Activated CD8-positive, alpha-beta memory T cell treated with anti-CD3 and anti-CD28 coated beads for 36 hours (primary cell): Measurements from ENCODE around the gene NMNAT2. TPM values are rescaled to one million over a fixed set of nuclear protein-coding genes. Genes with fewer than 3 reads are reported as not detected.

Experiments used
- CTCF ChIA-PET: fragments of 350-600 bp; sonication (Branson Sonifier 250); formaldehyde crosslinking; loops from one replicate; lab custom pipeline; 2021; ENCODE audit warnings: antibody characterized with exemption; lab: Charles Lee
- POLR2A ChIA-PET: fragments of 350-600 bp; sonication (Branson Sonifier 250); formaldehyde crosslinking; loops from one replicate; lab custom pipeline; 2021; ENCODE audit warnings: antibody characterized with exemption; lab: Charles Lee
- total RNA-seq, 2 experiments: library from RNA; stranded (reverse); gene quantifications; one replicate each; pipeline ENCODE4 v1.2.3, GENCODE V29; 2021

The NMNAT2 gene
- total RNA-seq, 2 experiments from 2014 or later = not detected

- ChIA-PET CTCF (no interaction called here), POLR2A (no interaction called here)
Measured at GRCh38 chr1:183327434-183328290, 90.5 kb downstream of the NMNAT2 start.

DNA sequence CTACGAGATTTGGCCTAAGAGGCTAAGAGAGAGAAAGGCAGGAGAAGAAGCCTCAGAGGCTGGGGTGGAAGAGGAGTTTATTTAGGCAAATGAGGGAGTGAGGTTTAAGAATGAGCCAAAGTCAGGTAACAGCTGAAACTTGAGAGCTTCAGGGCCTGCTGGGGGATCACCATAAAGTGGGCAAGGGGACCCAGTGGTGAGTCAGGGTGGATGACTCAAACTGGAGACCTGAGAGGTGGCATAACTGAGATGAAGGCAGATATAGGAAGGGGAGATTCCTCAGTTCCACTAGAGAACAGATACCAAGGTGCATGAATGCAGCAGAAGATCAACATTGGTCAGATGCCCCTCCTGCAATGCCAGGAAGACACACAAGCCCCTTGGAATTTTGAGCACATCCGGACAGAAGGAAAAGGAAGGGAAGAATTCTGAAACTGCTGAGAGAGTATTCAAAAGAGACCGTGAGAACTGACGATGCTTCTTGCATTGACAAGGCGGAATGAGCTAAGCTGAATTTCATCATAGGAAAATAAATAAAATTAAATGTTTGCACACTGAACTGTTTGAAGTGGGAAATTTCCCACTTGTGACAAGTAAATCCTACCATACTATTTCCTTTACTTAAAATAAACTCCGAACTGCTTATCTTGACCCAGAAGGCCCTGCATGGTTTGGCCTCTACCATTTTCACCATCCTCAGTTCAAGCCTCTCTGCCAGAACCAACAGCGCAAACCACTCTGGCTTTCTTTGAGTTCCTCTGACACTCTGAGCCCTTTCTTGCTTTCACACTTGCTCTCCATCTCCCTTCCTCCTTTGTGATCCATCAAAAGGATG is 94.1 kb downstream of the NMNAT2 start:
- ChIA-PET POLR2A (no interaction called here), CTCF (no interaction called here)

DNA sequence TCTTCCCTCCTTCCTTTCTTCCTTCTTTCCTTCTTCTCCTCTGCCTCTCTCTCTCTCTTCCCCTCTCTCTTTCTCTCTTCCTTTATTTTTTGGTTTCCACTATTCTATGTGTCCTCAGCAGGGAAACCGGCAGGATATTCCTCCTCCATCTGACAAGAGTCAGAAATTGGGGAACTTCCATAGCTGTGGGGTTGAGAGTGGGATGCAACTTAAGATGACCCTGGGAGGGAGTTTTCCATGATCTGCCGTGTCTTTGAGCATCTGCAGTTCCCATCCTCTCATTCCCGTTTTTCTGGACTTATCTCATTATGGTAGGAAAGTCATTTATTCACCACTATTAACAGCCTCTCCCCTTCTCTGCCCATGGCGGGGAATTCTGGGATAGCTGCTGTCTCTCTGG is 98.6 kb downstream of the NMNAT2 start:
- POLR2A ChIA-PET = no interaction called here
- CTCF ChIA-PET = no interaction called here

DNA sequence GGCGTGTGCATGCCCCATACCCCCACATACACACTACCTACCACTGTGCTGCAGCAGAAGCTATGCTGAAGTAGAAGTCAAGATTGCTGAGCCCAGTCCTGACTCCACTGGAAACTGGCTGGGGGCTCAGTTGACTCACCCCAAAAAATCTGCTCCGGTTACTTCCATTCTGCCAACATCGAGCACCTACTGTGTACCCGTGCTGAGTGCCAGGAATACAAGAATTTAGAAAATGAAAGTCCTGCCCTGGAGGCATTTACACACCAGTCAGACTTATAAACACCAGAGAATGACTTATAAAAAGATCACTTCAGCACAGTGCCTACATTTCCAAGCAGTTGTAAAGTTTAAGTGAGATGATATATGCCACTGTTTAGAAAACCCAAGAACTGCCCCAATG is 99.1 kb downstream of the NMNAT2 start:
- ChIA-PET CTCF (no interaction called here), POLR2A (no interaction called here)

DNA sequence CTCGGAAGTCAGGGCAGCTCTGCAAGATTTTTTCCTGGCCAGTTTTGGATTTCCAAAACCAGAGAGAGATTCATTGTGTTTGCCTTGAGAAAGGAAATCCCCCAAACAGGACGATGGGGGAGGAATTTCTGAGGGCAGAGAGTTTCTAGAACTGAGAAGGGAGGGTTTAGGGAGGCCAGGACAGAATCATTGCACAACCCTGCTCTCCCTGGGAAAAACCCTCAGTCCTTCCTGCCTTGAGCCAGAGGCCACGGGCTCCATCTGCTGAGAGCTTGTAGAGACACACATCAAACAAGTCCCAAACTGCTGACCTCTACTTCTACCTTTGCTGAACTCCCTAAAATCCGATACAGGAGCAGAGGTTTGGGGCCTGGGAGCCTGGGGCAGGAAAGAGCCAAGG is 99.7 kb downstream of the NMNAT2 start:
- ChIA-PET CTCF (no interaction called here), POLR2A (no interaction called here)

- ChIA-PET CTCF (no interaction called here), POLR2A (no interaction called here)
Measured at GRCh38 chr1:183315991-183316758, 102.0 kb downstream of the NMNAT2 start.

- ChIA-PET CTCF (interaction anchor here (0.8 kb wide), 1 partner anchor 568 kb away, joined by 5 read pairs; no protein-coding TSS in a partner anchor), POLR2A (no interaction called here)
Measured at GRCh38 chr1:183313063-183313462, 105.1 kb downstream of the NMNAT2 start.

DNA sequence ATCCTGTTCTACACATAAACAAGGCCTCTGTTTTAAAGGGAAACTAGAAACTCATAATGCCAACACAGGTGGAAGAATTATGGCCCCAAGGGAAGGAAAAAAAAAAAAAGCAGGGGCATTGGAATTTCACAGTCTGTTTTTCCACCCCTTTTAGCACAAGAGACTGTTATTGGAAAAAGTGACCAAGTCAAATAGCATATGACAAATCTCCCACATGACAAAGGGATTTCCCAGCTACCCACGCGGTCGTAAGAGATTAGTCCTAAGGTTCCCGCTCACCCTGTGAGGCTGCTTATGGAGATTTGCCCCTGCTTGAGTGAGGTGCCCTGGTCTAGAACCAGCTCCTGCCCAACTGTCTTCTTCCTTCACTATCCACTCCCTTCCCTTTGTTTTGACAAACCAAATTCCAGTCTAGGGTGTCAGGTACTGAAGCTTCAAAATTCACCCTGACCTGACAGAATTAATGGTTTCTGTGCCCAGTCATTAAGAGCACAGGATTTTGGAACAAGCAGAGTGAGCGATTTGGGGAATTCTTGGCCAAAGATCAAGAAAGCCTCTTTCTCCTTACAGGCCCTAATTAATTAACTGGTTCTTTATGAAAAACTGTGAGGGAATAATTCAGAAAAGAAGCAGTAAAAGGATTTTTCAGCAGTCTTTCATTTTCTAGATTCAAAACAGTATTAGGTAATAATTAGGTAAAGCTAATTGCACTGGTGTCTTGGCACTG is 107.3 kb downstream of the NMNAT2 start:
- ChIA-PET CTCF (no interaction called here), POLR2A (no interaction called here)

DNA sequence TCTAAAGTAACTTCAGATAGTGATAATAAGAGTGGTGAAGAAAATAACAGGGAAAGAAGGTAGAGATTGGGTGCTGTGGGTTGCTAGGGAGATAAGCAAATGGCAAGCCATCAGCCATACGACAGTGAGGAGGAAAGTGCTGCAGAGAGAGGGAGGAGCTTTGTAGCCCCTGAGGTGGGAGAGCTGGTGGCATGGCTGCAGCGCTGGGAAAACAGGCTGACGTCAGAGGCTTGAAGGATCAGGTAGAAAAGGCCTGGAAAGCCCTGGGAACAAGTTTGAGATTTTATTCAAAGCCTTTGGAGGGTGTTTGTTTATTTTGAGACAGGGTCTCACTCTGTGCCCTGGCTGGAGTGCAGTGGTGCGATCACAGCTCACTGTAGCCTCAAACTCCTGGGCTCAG is 109.5 kb downstream of the NMNAT2 start:
- ChIA-PET CTCF (no interaction called here), POLR2A (no interaction called here)

DNA sequence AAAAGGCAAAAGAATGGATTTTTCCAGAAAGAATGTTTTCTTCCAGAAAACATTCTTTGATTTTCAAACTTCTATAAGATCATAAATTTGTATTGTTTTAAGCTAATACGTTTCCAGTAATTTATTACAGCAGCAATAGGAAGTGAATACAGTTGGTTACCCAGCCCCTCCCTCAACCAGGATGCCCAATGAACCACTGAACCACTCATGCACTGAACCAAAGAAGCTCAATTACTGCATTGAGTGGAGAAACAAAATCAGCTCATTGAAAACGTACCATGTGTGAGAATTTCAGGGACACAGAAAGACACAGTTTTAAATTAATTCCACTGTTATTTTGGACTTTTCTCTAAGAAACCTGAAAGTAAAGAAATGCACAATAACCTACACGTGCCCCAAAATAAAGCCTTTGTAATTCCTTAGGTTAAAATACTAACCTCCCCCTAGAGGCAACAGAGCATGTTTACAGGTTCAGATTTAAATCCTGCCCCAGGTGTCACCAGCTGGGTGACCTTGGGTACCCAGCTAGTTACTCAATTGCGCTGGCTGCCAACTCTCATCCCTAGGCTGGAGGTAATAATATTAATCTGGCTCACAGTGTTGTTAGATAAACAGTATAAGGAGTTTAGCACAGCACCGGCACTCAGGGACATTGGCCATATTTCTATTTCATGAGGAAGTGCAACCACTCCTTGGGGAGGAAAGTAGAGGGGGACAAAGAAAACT is 111.7 kb downstream of the NMNAT2 start:
- ChIA-PET POLR2A (no interaction called here), CTCF (no interaction called here)

- CTCF ChIA-PET = no interaction called here
- POLR2A ChIA-PET = no interaction called here
Measured at GRCh38 chr1:183304440-183305107, 113.6 kb downstream of the NMNAT2 start.

DNA sequence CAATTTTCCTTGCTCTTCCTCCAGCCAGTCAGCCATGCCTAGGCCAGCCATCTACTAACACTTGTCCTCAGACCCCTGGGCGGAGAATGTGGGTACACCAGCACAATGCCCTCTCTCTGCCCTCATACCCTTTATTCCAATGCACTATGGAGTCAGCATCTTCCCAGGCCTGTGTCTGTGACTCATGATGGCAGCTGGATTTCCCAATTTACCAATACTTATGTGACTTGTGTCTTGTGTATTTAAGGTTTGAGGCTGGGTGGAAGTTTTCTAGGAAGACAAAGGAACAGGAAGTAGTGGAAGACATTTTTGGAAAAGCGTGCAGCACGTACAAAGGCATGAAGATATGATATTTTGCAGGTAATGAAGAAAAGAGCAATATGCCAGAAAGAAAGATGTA is 114.3 kb downstream of the NMNAT2 start:
- ChIA-PET CTCF (no interaction called here), POLR2A (no interaction called here)

DNA sequence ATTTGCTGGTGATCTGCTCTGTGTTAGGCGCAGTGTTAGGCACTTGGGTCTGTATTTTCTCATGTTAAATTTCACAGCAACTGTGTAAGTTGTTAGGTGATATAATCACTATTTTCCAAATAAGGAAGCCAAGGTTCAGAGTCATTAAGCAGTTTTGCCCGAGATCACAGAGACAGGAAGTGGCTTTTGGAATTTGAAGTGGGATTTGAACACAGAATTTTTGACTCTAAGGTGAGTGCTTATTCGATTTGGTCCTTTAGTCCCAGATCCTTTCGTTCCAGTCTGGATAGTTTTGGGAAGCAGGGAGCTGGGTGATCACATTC is 114.9 kb downstream of the NMNAT2 start:
- CTCF ChIA-PET = no interaction called here
- POLR2A ChIA-PET = no interaction called here

GRCh38 chr1:183302452-183303322 is 115.5 kb downstream of the NMNAT2 start:
- CTCF ChIA-PET = no interaction called here
- POLR2A ChIA-PET = no interaction called here

DNA sequence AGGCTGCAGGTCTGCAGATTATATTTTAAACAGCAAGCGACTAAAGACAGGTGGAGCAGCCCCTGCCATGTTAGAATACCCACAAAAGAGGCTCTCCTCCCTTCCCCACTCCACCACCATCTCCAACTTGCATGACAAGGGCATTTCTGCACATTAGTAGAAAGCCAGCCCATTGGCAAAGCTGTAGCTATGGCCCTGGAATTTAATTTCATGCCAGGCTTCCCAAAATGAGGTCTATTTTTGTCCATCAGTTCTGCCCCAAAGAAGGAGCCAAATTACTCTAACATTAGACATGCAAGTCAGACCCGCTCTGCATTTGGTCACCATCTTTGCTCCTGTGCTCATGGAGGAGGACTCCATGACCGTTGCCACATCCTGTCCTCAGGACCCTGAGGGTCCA is 116.9 kb downstream of the NMNAT2 start:
- CTCF ChIA-PET = no interaction called here
- POLR2A ChIA-PET = no interaction called here

DNA sequence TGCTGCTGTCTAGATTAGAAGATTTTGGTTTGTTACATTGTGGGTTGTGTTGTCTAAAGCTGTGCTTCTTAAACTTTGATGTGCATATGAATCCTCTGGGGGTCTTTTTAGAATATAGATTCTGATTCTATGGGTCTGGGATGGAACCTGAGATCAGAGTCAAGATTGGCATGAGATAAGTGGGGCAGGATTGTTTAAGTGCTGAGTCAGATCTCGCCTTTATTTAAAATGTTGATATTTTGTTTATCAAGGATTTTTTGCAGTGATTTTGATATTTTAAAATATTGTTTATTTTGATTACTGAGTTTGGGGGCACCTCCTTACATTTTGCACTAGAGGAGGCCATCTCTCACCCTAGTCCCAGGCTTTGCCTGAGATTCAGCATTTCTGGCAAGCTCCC is 117.4 kb downstream of the NMNAT2 start:
- POLR2A ChIA-PET = no interaction called here
- CTCF ChIA-PET = no interaction called here

DNA sequence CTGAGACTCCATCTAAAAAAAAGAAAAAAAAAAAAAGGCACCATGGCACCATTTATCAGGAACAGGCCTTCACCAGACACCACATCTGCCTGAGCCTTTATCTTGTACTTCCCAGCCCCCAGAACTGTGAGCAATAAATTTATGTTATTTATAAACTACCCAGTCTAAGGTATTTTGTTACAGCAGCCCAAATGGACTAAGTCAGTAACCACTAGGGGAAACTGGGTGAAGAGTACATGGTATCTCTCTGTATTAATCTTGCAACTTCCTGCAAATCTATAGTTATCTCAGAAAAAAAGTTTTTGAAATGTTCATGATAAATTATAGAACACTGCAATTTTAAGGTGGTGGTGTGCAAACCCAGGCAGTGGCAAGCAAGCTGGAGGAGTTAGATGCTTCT is 117.8 kb downstream of the NMNAT2 start:
- ChIA-PET CTCF (no interaction called here), POLR2A (no interaction called here)

DNA sequence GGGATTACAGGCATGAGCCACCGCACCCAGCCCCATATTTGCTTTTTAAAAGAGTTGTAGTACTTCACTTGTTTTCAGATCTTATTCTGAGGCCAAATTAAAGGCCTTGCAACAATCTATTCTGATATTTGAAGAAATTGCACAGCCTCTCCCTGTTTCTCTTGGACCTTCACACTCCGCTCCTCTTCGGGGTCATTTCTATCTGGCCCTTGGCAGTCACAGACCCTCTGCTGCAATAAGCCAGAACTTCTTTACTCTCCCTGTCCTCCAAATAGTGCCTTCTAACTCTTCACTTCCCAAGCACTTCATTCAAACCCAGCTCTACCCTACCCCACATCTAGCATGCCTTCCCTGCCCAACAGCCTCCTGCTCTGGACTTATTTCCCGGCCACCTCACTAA is 121.4 kb downstream of the NMNAT2 start:
- POLR2A ChIA-PET = no interaction called here
- CTCF ChIA-PET = no interaction called here
